DLD1 (cell line): ENCODE measurements around the gene SPTB.

ENCODE experiments used
- in situ Hi-C: cut with HindIII; loops from 2 replicates; pipeline ENCODE4 v1.10.0; 2017; ENCODE audit warnings: low sequenced_read_pairs

SPTB gene

GRCh38 chr14:64734990-64735389 lies 144.7 kb downstream of the SPTB start:
- in situ Hi-C loops, result no loop called here

- in situ Hi-C loops, result no loop called here
Measured at GRCh38 chr14:64733899-64734298, 145.8 kb downstream of the SPTB start.

- in situ Hi-C loops, result no loop called here
Measured at GRCh38 chr14:64733321-64733720, 146.4 kb downstream of the SPTB start.

GRCh38 chr14:64732536-64733120 lies 147.1 kb downstream of the SPTB start:
- in situ Hi-C loops, result no loop called here

- in situ Hi-C loops, result no loop called here
Measured at GRCh38 chr14:64732066-64732465, 147.6 kb downstream of the SPTB start.

GRCh38 chr14:64731141-64731581 lies 148.5 kb downstream of the SPTB start:
- in situ Hi-C loops, result no loop called here

GRCh38 chr14:64730681-64731080 lies 149.0 kb downstream of the SPTB start:
- in situ Hi-C loops, result no loop called here

- in situ Hi-C loops, result no loop called here
Measured at GRCh38 chr14:64730061-64730440, 149.7 kb downstream of the SPTB start.

- in situ Hi-C loops, result no loop called here
Measured at GRCh38 chr14:64729386-64730060, 150.2 kb downstream of the SPTB start.

GRCh38 chr14:64728856-64729255 lies 150.9 kb downstream of the SPTB start:
- in situ Hi-C loops, result no loop called here

GRCh38 chr14:64728106-64728505 lies 151.6 kb downstream of the SPTB start:
- in situ Hi-C loops, result no loop called here

- in situ Hi-C loops, result no loop called here
Measured at GRCh38 chr14:64727551-64728071, 152.1 kb downstream of the SPTB start.

- in situ Hi-C loops, result no loop called here
Measured at GRCh38 chr14:64726585-64726890, 153.2 kb downstream of the SPTB start.

GRCh38 chr14:64725879-64726584 lies 153.7 kb downstream of the SPTB start:
- in situ Hi-C loops, result no loop called here

GRCh38 chr14:64725261-64725815 lies 154.4 kb downstream of the SPTB start:
- in situ Hi-C loops, result no loop called here

GRCh38 chr14:64724578-64724930 lies 155.2 kb downstream of the SPTB start:
- in situ Hi-C loops, result no loop called here

GRCh38 chr14:64723691-64724577 lies 155.8 kb downstream of the SPTB start:
- in situ Hi-C loops, result no loop called here

GRCh38 chr14:64722842-64723447 lies 156.8 kb downstream of the SPTB start:
- in situ Hi-C loops, result no loop called here

GRCh38 chr14:64721899-64722298 lies 157.8 kb downstream of the SPTB start:
- in situ Hi-C loops, result no loop called here

GRCh38 chr14:64721391-64721791 lies 158.3 kb downstream of the SPTB start:
- in situ Hi-C loops, result no loop called here
